ENCODE measurements around the gene SERPINE2.

DNA sequence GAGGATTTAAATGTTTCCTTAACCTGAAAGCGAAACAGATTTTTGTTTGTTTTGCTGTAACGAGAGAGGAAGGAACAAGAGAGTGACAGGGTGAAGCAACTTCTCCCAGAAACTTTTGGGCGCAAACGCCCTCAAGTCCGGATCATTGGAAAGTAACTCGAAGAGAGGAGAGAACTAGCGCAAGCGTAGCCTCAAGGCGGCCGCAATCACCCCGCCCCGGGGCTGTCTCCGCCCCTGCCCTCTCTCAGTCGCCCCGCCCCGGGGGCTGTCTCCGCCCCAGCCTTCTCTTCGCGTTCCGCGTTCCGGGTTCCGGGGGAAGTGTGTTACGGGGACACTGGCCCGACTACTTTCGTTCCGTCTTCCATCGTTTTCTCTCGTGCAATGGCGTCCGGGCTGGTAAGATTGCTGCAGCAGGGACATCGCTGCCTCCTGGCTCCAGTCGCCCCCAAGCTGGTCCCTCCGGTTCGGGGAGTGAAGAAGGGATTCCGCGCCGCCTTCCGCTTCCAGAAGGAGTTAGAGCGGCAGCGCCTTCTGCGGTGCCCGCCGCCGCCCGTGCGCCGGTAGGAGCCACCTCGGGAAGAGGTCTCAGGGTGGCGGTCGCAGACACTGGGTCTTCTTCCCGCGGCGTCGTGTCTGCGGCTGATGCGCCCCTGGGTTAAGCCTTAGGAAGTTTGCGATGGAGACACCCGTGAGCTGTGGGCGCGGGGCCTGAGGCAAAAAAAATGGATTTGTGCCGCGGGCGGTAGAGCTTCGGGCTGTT, 81.8 kb downstream of the SERPINE2 start, which contains the start of gene MRPL44:
- TF ChIP-seq YY1 (IDR thresholded peaks at IDR 0.05; ENCODE audit: extremely low read depth, insufficient replicate concordance, low read depth, low read length) (peak; percentile 98), CTCF (IDR thresholded peaks at IDR 0.05 in 2 of 3, conservative IDR thresholded peaks at IDR 0.05 in 1 of 3; ENCODE audit: borderline replicate concordance in 1 of 3, insufficient read depth in 1 of 3, low read depth in 2 of 3, low read length in 2 of 3) (no peak), POLR2AphosphoS5 (IDR thresholded peaks at IDR 0.05; ENCODE audit: low read depth, low read length) (peak; percentile 94), JUND (IDR thresholded peaks at IDR 0.05) (no peak), POLR2A (IDR thresholded peaks at IDR 0.05; ENCODE audit: borderline replicate concordance, extremely low read depth, insufficient read depth, insufficient read length) (peak; percentile 78), TCF7L2 (IDR thresholded peaks at IDR 0.05; ENCODE audit: borderline replicate concordance, extremely low read depth, insufficient read depth, insufficient read length) (peak; percentile 69)
- TF ChIP-seq, protein P1, sequence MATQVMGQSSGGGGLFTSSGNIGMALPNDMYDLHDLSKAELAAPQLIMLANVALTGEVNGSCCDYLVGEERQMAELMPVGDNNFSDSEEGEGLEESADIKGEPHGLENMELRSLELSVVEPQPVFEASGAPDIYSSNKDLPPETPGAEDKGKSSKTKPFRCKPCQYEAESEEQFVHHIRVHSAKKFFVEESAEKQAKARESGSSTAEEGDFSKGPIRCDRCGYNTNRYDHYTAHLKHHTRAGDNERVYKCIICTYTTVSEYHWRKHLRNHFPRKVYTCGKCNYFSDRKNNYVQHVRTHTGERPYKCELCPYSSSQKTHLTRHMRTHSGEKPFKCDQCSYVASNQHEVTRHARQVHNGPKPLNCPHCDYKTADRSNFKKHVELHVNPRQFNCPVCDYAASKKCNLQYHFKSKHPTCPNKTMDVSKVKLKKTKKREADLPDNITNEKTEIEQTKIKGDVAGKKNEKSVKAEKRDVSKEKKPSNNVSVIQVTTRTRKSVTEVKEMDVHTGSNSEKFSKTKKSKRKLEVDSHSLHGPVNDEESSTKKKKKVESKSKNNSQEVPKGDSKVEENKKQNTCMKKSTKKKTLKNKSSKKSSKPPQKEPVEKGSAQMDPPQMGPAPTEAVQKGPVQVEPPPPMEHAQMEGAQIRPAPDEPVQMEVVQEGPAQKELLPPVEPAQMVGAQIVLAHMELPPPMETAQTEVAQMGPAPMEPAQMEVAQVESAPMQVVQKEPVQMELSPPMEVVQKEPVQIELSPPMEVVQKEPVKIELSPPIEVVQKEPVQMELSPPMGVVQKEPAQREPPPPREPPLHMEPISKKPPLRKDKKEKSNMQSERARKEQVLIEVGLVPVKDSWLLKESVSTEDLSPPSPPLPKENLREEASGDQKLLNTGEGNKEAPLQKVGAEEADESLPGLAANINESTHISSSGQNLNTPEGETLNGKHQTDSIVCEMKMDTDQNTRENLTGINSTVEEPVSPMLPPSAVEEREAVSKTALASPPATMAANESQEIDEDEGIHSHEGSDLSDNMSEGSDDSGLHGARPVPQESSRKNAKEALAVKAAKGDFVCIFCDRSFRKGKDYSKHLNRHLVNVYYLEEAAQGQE (IDR thresholded peaks at IDR 0.05; ENCODE audit: low read depth), result no peak

Data from HCT116 (cell line).